H1 (cell line): ENCODE data around the gene CD7. TPM values are rescaled to one million over a fixed set of nuclear protein-coding genes. Genes with fewer than 3 reads are reported as not detected.

Experiments used
- CTCF ChIA-PET: fragments of 300-600 bp; sonication (Branson Sonifier 250); formaldehyde crosslinking; loops from one replicate; lab custom pipeline; 2021; ENCODE audit not compliant: partially characterized antibody; lab: Charles Lee
- POLR2A ChIA-PET: fragments of 300-600 bp; sonication (Branson Sonifier 250); formaldehyde crosslinking; loops from one replicate; lab custom pipeline; 2021; ENCODE audit warnings: inconsistent platforms; ENCODE audit not compliant: partially characterized antibody; lab: Charles Lee
- DNase-seq, 2 experiments: peaks; one replicate each; pipeline versions ENCODE4 v3.0.0 to v3.0.0-alpha.2; 2010 to 2022; ENCODE audit warnings: low spot score in 2 of 2, low read depth in 1 of 2, mixed read lengths in 1 of 2
- FAIRE-seq: peaks from 2 replicates; lab custom pipeline; 2011; peaks lifted over from hg19 to GRCh38; lab: Jason Lieb, UNC
- H2AFZ ChIP-seq: 2 replicates; pipeline ENCODE4 v1.8.1; 2012; ENCODE audit warnings: low read length, inconsistent platforms
- H2AK5ac ChIP-seq: 2 replicates; pipeline ENCODE4 v1.6.1; 2013; ENCODE audit warnings: low read depth, low read length
- H2BK120ac ChIP-seq: replicated peaks from 2 replicates; pipeline ENCODE3; 2013; ENCODE audit warnings: low read depth, low read length, inconsistent platforms
- H2BK12ac ChIP-seq: 2 replicates; pipeline ENCODE4 v1.6.1; 2013; ENCODE audit warnings: low read depth, low read length
- H2BK15ac ChIP-seq: 2 replicates; pipeline ENCODE4 v1.6.1; 2013; ENCODE audit warnings: low read length
- H2BK20ac ChIP-seq: 2 replicates; pipeline ENCODE4 v1.6.1; 2013; ENCODE audit warnings: low read length
- H2BK5ac ChIP-seq: 2 replicates; pipeline ENCODE4 v1.6.1; 2013; ENCODE audit warnings: low read depth, low read length
- H3K14ac ChIP-seq: 2 replicates; pipeline ENCODE4 v1.6.1; 2013; ENCODE audit warnings: inconsistent platforms; ENCODE audit not compliant: insufficient read length
- H3K18ac ChIP-seq: 2 replicates; pipeline ENCODE4 v1.6.1; 2013; ENCODE audit warnings: low read length; ENCODE audit errors: extremely low read depth
- H3K23ac ChIP-seq: 2 replicates; pipeline ENCODE4 v1.6.1; 2013; ENCODE audit warnings: inconsistent platforms; ENCODE audit not compliant: insufficient read length
- H3K23me2 ChIP-seq: 2 replicates; pipeline ENCODE4 v1.6.1; 2013; ENCODE audit warnings: low read depth, low read length
- H3K27ac ChIP-seq: 2 replicates; pipeline ENCODE4 v1.6.1; 2011; ENCODE audit warnings: low read depth, low read length, inconsistent platforms
- H3K27me3 ChIP-seq, 4 experiments: replicated peaks in 1 of 4; 1 replicate in 1 of 4; 2 replicates in 3 of 4; pipeline versions ENCODE4 v1.6.1 to v1.8.1; 2011 to 2013; ENCODE audit warnings: low read length in 3 of 4, mild to moderate bottlenecking in 3 of 4, inconsistent platforms in 2 of 4, mixed read lengths in 2 of 4, moderate library complexity in 1 of 4; ENCODE audit not compliant: control insufficient read depth in 3 of 4, insufficient read depth in 3 of 4; ENCODE audit errors: extremely low read depth in 1 of 4
- H3K36me3 ChIP-seq, 4 experiments: 2 replicates each; pipeline versions ENCODE4 v1.6.1 to v1.8.1; 2011 to 2013; ENCODE audit warnings: mild to moderate bottlenecking in 4 of 4, low read length in 3 of 4, moderate library complexity in 2 of 4, control low read depth in 1 of 4, inconsistent platforms in 1 of 4; ENCODE audit not compliant: insufficient read depth in 4 of 4, control insufficient read depth in 2 of 4
- H3K4ac ChIP-seq: replicated peaks from 2 replicates; pipeline ENCODE3; 2013; ENCODE audit warnings: low read length, low read depth, mixed read lengths, inconsistent platforms; ENCODE audit not compliant: insufficient read length
- H3K4me1 ChIP-seq, 4 experiments: replicated peaks in 1 of 4; 1 replicate in 1 of 4; 2 replicates in 3 of 4; pipeline versions ENCODE4 v1.6.1 to v1.8.1; 2011 to 2013; ENCODE audit warnings: low read length in 3 of 4, inconsistent platforms in 2 of 4, mixed read lengths in 1 of 4; ENCODE audit not compliant: insufficient read depth in 4 of 4, control insufficient read depth in 3 of 4
- H3K4me2 ChIP-seq, 2 experiments: 2 replicates each; pipeline versions ENCODE4 v1.6.1 to v1.8.1; 2011 to 2013; ENCODE audit warnings: low read depth in 2 of 2, low read length in 2 of 2, control low read depth in 1 of 2, inconsistent platforms in 1 of 2, mild to moderate bottlenecking in 1 of 2; ENCODE audit not compliant: insufficient read depth in 1 of 2
- H3K4me3 ChIP-seq, 4 experiments: fragments of 200-600, 300-600 bp in 1 of 4; sonication (generic), shearing (Covaris generic), sonication (Bioruptor Twin) in 1 of 4; 2 replicates each; pipeline versions ENCODE4 v1.5.1 to v1.8.1; 2011 to 2016; ENCODE audit warnings: low read length in 4 of 4, low read depth in 3 of 4, control low read depth in 2 of 4, inconsistent platforms in 2 of 4, mild to moderate bottlenecking in 2 of 4, mixed read lengths in 1 of 4, moderate library complexity in 1 of 4; ENCODE audit not compliant: insufficient read depth in 2 of 4; ENCODE audit errors: extremely low read depth in 1 of 4
- H3K56ac ChIP-seq: replicated peaks from 2 replicates; pipeline ENCODE3; 2013; ENCODE audit warnings: low read depth, mild to moderate bottlenecking, mixed read lengths, low read length, inconsistent platforms; ENCODE audit not compliant: insufficient read length
- H3K79me1 ChIP-seq: 2 replicates; pipeline ENCODE4 v1.6.1; 2013; ENCODE audit warnings: low read depth, low read length, control low read depth
- H3K79me2 ChIP-seq, 2 experiments: 2 replicates each; pipeline versions ENCODE4 v1.6.1 to v1.8.1; 2012 to 2013; ENCODE audit warnings: low read length in 2 of 2, mild to moderate bottlenecking in 2 of 2, inconsistent platforms in 1 of 2; ENCODE audit not compliant: insufficient read depth in 2 of 2, control insufficient read depth in 1 of 2
- H3K9ac ChIP-seq, 4 experiments: replicated peaks in 1 of 4; 1 replicate in 1 of 4; 2 replicates in 3 of 4; pipeline versions ENCODE4 v1.6.1 to v1.8.1; 2011 to 2013; ENCODE audit warnings: low read depth in 3 of 4, low read length in 3 of 4, control low read depth in 2 of 4, mild to moderate bottlenecking in 2 of 4, moderate library complexity in 2 of 4, inconsistent platforms in 1 of 4; ENCODE audit errors: extremely low read depth in 1 of 4
- H3K9me3 ChIP-seq, 2 experiments: 2 replicates each; pipeline versions ENCODE4 v1.6.1 to v1.8.1; 2012 to 2013; ENCODE audit warnings: mild to moderate bottlenecking in 2 of 2, moderate library complexity in 2 of 2, control low read depth in 1 of 2, inconsistent platforms in 1 of 2, low read depth in 1 of 2, low read length in 1 of 2, mixed read lengths in 1 of 2; ENCODE audit not compliant: insufficient read depth in 2 of 2
- H4K20me1 ChIP-seq, 2 experiments: replicated peaks in 1 of 2; 2 replicates each; pipeline versions ENCODE3 to v1.8.1; 2011 to 2013; ENCODE audit warnings: inconsistent platforms in 2 of 2, low read length in 2 of 2, mild to moderate bottlenecking in 1 of 2; ENCODE audit not compliant: insufficient read depth in 2 of 2, control insufficient read depth in 1 of 2
- H4K5ac ChIP-seq: 2 replicates; pipeline ENCODE4 v1.6.1; 2013; ENCODE audit warnings: low read length, low read depth, mixed read lengths, inconsistent platforms; ENCODE audit not compliant: insufficient read length
- H4K8ac ChIP-seq: 2 replicates; pipeline ENCODE4 v1.8.0; 2013; ENCODE audit warnings: mild to moderate bottlenecking, moderate library complexity, low read length, inconsistent platforms; ENCODE audit not compliant: insufficient read depth; ENCODE audit errors: extremely low read depth
- H4K91ac ChIP-seq: replicated peaks from 2 replicates; pipeline ENCODE3; 2013; ENCODE audit warnings: low read length, mixed read lengths, inconsistent platforms; ENCODE audit not compliant: insufficient read length
- EGR1 ChIP-seq: IDR thresholded peaks from 2 replicates; pipeline ENCODE4 v1.6.1; 2011; ENCODE audit warnings: low read depth, low read length, borderline replicate concordance
- TBP ChIP-seq: IDR thresholded peaks from 2 replicates; pipeline ENCODE4 v1.6.1; 2011; ENCODE audit warnings: low read depth, low read length, improper control_type of control experiment
- WGBS, 2 experiments: shearing (Covaris generic) in 1 of 2; methylation state at CpG; one replicate each; pipeline versions ENCODE4 v1.1.6 to v1.1.7; 2013 to 2015; ENCODE audit warnings: low lambda C conversion rate in 2 of 2, mixed read lengths in 2 of 2, inconsistent platforms in 1 of 2, low coverage in 1 of 2, missing lambda C conversion rate in 1 of 2; ENCODE audit not compliant: insufficient replicate concordance in 2 of 2, insufficient coverage in 1 of 2, insufficient read length in 1 of 2; ENCODE audit errors: extremely low coverage in 1 of 2, missing lambda C conversion rate in 1 of 2; 5-methylcytosine and 5-hydroxymethylcytosine counted together
- polyA plus RNA-seq, 7 experiments: library from polyadenylated mRNA; depleted of rRNA in 3 of 7; stranded (reverse) in 5 of 7; unstranded in 2 of 7; fragments of >200 nt in 5 of 7; fragments of 200-250 nt in 2 of 7; gene quantifications; 1 replicate in 5 of 7; 2 replicates in 1 of 7; 4 replicates in 1 of 7; pipeline versions ENCODE4 v1.2.1 to v1.2.3, GENCODE V29; 2011 to 2013; ENCODE audit warnings: missing spikeins in 2 of 7, mixed read lengths in 2 of 7
- total RNA-seq: library from RNA; stranded (reverse); fragmentation: NEBNext Ultra II Directional; extraction: Animal tissue kit (Norgen Biotek cat#: 25700); gene quantifications from 2 replicates; pipeline ENCODE4 v1.2.1, GENCODE V29; 2021

The CD7 gene
- total and polyA plus RNA-seq, 2 of the 8 experiments (the other 6 are each of a cell fraction or from before 2014, with no cell fraction given): 0.83 to 0.86 TPM

DNA sequence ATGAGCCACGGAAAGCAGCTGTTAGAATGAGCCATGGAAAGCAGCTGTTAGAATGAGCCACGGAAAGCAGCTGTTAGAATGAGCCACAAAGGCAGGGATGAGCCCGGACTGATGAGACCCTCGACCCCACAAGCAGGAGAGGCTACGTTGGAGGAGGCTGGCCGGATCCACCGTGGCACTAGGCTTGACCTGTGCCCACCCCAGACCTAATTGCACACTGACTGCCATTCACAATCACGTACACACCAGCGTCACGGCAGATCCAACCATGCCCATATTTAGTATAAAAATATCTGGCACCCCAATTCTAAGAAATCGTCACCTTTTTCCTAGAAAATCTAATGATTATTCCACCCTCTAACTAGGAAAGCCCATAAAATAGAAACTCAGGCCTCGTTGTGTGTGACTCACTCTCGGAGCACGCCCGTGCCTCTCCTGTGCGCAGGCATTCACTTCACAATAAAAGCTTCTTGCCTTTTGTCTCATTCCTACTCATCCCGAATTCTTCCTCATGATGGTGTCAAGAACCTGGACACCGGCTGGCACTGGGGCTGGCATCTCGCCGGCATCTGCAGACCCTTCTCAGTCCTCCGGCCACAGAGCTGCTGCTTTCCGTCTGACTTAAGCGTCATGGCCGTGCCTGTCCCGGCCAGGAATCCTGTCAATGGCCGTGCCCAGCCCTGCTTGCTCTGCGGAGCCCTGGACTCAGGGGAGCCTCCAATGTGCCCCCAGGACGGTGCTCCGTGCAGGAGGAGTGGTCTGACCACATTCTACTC is 21.6 kb upstream of the CD7 start:
- no peak overlapping the region for H2BK12ac ChIP-seq
- FAIRE-seq: no peak
- H3K4me1 ChIP-seq: peaks cover 0 to 14% (median 8%) of the 10 kb centered on the region in 4 experiments; a peak in 6 of 7 replicates
- 0 out of 2 replicates have a peak, but pooled peaks have one; percentile 24 for TF ChIP-seq EGR1
- TF ChIP-seq TBP: no peak
- TF ChIP-seq, all 59 proteins: peak for 1
- H3K79me2 ChIP-seq: no peaks in the 10 kb centered on the region
- no peak overlapping the region for H3K4me3 ChIP-seq
- H3K14ac ChIP-seq: no peak overlapping the region
- no peak overlapping the region for H3K27ac ChIP-seq
- ChIA-PET POLR2A (no interaction called here), CTCF (interaction anchor here (1.0 to 1.9 kb wide), 5 partner anchors 11 to 108 kb away, joined by 3 to 5 read pairs (median 3); no protein-coding TSS in a partner anchor)
- H2BK120ac ChIP-seq: no peak overlapping the region
- no peak overlapping the region for H2AK5ac ChIP-seq
- peak overlapping the region; percentile 86; the same call in 1 of the 2 replicates for H4K8ac ChIP-seq
- H3K4ac ChIP-seq: no peak overlapping the region
- H2BK20ac ChIP-seq: no peak overlapping the region; the same call in 1 of the 2 replicates
- no peaks in the 10 kb centered on the region for H4K20me1 ChIP-seq
- H3K23me2 ChIP-seq: no peaks in the 10 kb centered on the region
- no peak overlapping the region for H2AFZ ChIP-seq
- no peak for DNase-seq
- peaks cover 0 to 2% of the 10 kb centered on the region in 2 experiments; a peak in 1 of 4 replicates for H3K9me3 ChIP-seq
- H2BK5ac ChIP-seq: no peak overlapping the region
- no peak overlapping the region for H3K56ac ChIP-seq
- H3K36me3 ChIP-seq: no peaks in the 10 kb centered on the region
- no peaks in the 10 kb centered on the region for H3K79me1 ChIP-seq
- peak overlapping the region in 1 of 2 experiments; percentile 20; a peak in 1 of 4 replicates for H3K4me2 ChIP-seq
- peak overlapping the region; percentile 97; the same call in 1 of the 2 replicates for H2BK15ac ChIP-seq
- no peak overlapping the region for H4K91ac ChIP-seq
- H3K23ac ChIP-seq: no peak overlapping the region
- H4K5ac ChIP-seq: no peak overlapping the region
- H3K9ac ChIP-seq: no peak overlapping the region
- H3K18ac ChIP-seq: peak overlapping the region; percentile 24; the same call in 1 of the 2 replicates
- 68% methylated on average over 29 of the region's 29 CpGs; no CpG with 5 or more reads in 1 of the 2 experiments for WGBS, 2 experiments
- peaks cover 9 to 29% (median 24%) of the 10 kb centered on the region in 4 experiments for H3K27me3 ChIP-seq
